AG09319 (cell line): ENCODE results near the gene TOP1.

Experiments
- DNase-seq: peaks from one replicate; pipeline ENCODE4 v3.0.0-alpha.2; 2010; ENCODE audit warnings: low read depth; ENCODE audit errors: extremely low read depth
- TF ChIP-seq, protein P1 (sequence below): IDR thresholded peaks from 2 replicates; pipeline ENCODE4 v1.5.1; 2011; ENCODE audit warnings: low read depth, mild to moderate bottlenecking, inconsistent platforms, low read length, moderate library complexity

The TOP1 gene

DNA sequence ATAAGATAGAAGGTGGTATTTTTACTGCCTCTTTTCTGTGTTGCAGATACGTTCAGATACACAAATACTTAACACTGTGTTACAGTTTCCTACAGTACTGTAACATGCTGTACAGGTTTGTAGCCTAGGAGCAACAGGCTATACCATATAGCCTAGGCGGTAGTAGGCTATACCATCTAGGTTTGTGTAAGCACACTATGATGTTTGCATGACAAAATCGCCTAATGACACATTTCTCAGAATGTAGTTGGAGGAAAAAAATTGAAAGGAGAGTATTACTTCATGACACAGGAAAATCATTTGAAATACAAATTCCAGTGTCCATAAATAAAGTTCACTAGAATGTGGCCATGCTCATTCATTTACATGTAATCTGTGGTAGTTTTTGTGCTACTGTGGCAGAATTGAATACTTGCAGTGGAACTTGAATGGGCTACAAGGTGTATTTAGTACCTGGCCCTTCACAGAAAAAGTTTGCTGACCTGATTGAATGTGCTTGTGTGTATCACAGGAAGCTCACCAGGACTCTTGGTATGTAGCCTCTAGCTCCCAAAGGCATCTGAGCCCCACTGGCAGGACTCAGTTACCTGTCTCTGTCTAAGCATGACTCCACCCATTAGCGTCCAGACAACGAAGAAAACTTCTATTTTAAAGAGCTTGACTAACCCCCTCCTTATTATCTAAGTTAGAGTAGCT is 18.8 kb downstream of the TOP1 start:
- TF ChIP-seq, protein P1, sequence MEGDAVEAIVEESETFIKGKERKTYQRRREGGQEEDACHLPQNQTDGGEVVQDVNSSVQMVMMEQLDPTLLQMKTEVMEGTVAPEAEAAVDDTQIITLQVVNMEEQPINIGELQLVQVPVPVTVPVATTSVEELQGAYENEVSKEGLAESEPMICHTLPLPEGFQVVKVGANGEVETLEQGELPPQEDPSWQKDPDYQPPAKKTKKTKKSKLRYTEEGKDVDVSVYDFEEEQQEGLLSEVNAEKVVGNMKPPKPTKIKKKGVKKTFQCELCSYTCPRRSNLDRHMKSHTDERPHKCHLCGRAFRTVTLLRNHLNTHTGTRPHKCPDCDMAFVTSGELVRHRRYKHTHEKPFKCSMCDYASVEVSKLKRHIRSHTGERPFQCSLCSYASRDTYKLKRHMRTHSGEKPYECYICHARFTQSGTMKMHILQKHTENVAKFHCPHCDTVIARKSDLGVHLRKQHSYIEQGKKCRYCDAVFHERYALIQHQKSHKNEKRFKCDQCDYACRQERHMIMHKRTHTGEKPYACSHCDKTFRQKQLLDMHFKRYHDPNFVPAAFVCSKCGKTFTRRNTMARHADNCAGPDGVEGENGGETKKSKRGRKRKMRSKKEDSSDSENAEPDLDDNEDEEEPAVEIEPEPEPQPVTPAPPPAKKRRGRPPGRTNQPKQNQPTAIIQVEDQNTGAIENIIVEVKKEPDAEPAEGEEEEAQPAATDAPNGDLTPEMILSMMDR: no peak

DNA sequence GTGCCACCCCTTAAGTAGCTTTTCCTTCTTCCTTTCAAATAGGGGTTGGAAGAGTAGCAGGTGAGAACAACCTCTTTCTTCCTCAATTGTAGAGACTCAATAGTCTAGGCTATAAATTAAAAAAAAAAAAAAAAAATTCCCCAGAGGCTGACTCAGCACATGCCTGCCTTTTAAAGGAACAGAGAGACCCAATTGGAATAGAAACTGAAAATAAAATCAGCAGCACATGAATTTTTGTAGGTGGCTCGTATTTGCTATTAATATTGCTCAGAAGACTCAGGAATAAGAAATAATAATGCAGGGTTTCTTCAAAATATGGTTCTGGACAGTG is 19.3 kb downstream of the TOP1 start:
- TF ChIP-seq, protein P1: no peak
- DNase-seq: no peak

More for the DNA sequence above, 18.8 kb downstream of the TOP1 start:
- DNase-seq: no peak

DNA sequence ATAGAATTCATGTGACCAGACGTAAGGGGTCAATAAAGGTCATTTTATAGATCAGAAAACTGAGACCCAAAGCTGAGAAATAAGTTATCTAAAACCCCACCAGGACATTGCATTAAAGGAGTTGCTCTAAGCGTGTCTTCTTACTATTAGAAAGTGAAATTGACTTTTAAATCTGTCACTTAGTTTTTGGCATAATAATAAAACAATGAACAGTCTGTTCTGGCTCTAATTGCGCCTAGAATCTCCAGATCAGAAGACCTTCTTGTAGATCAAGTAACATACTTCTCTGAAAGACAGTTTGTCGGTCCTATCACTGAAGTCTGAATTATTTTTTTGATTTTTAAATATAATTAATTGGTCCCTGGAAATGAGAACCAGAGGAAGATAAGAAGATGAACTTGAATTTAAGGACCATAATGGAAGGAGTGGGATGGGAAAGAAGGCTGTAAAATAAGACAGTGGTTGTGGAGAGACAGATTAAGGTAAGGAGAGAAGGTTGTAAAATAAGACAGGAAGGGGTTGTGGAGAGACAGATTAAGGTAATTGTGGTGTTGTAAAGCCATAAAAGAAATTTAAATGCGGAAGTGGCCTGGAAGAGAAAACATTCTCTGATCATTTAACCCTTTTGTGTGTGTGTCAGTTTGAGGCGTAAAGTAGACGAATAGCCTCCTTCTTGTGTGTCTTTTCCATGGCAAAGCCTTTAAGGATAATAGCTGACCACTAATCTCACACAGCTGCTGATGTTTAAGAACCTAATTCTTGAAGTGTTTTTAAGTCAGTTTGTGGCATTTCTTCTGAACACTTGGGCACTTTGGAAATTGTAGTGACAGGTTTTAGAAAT is 20.1 kb downstream of the TOP1 start:
- TF ChIP-seq, protein P1: no peak
- no peak for DNase-seq

DNA sequence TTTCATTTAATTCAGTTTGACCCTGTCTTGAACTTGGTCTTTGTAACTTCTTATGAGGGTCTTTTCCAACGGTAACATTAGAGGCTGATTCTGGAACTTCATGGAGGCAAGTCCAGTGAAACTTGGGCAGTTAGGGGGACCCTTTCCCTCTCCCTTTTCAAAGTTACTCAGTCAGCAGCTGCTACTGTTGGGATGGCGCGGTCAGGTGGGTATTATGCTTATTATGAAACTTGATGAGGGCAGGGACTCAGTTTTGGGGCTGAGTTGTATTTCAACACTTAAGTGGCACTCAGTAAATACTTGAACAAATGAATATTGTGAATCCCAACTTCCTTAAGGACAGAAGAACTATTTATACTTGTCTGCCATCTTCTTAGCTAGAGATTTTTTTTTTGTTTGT is 20.8 kb downstream of the TOP1 start:
- DNase-seq: no peak
- TF ChIP-seq, protein P1: no peak

DNA sequence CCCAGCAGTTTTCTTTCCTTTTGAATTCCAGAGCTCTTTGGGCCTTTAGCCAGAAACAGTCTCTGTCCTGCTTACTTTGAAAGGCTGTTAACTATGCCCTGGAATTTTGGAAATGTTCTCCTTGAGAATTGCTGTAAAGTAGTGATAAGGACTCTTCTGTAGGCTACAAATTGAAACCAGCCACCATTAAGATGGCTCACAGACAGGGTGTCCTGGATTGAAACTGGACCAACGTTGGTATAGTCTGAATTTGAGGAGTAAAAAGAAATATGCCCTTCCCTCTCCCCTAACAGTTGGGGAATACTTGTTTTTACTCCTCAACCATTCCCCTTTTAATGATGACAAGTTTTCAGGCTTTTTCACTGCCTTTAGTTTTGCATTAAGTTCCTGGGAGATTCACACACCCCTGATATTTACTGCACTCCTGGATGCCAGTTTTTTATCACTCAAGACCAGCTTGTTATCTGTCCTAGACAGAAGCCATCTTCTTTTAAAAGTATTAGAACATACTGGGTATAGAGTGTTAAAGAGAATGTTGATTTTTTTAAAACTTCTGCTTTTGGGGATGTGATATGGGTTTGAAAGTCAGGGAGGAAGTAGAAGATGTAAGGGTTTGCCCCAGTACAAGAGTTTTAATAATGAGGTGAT is 21.9 kb downstream of the TOP1 start:
- TF ChIP-seq, protein P1: no peak
- no peak for DNase-seq

DNA sequence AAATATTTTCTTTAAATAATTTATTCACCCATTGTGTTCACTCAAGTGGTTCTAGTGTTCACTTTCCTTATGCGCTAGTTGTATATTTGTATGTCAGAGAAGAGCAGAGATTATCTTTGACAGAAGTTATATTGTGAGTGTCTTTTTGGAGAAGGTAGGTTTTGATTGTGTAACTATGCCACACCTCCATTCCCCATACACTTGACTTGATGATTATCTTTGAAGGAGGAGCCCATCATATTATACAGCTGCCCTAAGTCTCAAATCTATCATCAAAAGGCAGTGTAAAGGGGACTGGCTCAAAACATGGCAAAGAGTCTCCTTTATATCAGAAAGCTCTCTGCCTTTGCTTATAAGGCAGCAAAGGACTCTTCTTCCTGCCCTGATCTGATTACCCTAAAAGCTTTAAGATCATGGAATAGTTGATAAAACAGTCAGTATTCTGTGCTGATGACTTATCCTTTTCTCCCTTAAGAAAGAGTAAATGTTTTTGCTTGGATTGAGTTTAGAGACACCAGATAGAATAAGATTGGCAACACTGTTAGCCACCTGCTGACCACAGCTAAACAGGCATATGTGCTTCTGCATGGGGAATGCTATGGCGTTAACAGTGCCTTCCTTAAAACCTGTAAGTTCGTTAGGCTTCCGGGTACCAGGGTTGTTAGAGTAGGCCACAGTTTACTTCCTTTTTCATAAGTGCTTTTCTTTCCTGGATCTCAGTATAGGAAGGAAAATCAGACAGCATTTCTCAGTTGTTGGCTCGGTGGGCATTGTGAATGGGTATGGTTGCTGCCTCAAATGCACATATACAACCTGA is 22.6 kb downstream of the TOP1 start:
- DNase-seq: no peak
- TF ChIP-seq, protein P1: no peak
